Esophagus muscularis mucosa (tissue), 4 donors: ENCODE data around the gene PTMS. TPM values are rescaled to one million over a fixed set of nuclear protein-coding genes. Genes with fewer than 3 reads are reported as not detected.

Source experiments
- DNase-seq: peaks from one replicate; pipeline ENCODE4 v3.0.0-alpha.2; 2017; ENCODE audit errors: extremely low spot score
- H3K27ac ChIP-seq, 4 donors: fragments of 200-600 bp; sonication (generic); replicated peaks in 1 of 4; 1 replicate in 3 of 4; 2 replicates in 1 of 4; pipeline ENCODE4 v1.5.1; 2016 to 2019; ENCODE audit warnings: mild to moderate bottlenecking in 1 of 4
- H3K27me3 ChIP-seq, 4 donors: fragments of 200-600 bp; sonication (generic); one replicate each; pipeline versions ENCODE4 v1.5.1 to v1.6.0; 2016 to 2019
- H3K36me3 ChIP-seq, 4 donors: fragments of 200-600 bp; sonication (generic); one replicate each; pipeline ENCODE4 v1.5.1; 2016 to 2019
- H3K4me1 ChIP-seq, 4 donors: fragments of 200-600 bp; sonication (generic); one replicate each; pipeline ENCODE4 v1.5.1; 2016 to 2019
- H3K4me3 ChIP-seq, 4 donors: fragments of 200-600 bp; sonication (generic); 1 replicate in 2 of 4; 2 replicates in 2 of 4; pipeline ENCODE4 v1.5.1; 2016 to 2019; ENCODE audit warnings: mild to moderate bottlenecking in 4 of 4, moderate library complexity in 1 of 4
- H3K9me3 ChIP-seq, 4 donors: fragments of 200-600 bp; sonication (generic); 1 replicate in 3 of 4; 2 replicates in 1 of 4; pipeline ENCODE4 v1.5.1; 2016 to 2019
- CTCF ChIP-seq, 3 experiments: fragments of 200-600 bp in 2 of 3; fragments of 450-650 bp in 1 of 3; sonication (generic) in 2 of 3; IDR thresholded peaks; one replicate each; pipeline ENCODE4 v1.5.1; 2017 to 2019; ENCODE audit warnings: antibody characterized with exemption in 3 of 3, mild to moderate bottlenecking in 2 of 3, moderate library complexity in 1 of 3
- EP300 ChIP-seq: sonication (generic); formaldehyde crosslinking; IDR thresholded peaks from one replicate; pipeline ENCODE4 v1.6.1; 2017; ENCODE audit warnings: antibody characterized with exemption
- POLR2A ChIP-seq: fragments of 450-650 bp; IDR thresholded peaks from one replicate; pipeline ENCODE4 v1.6.1; 2017; ENCODE audit warnings: antibody characterized with exemption, moderate library complexity, mild to moderate bottlenecking, low read depth
- POLR2AphosphoS5 ChIP-seq, 2 donors: sonication (generic); formaldehyde crosslinking; IDR thresholded peaks; one replicate each; pipeline ENCODE4 v1.6.1; 2017; ENCODE audit warnings: antibody characterized with exemption in 2 of 2
- WGBS: methylation state at CpG from one replicate; pipeline ENCODE4 v1.1.5; 2018; 5-methylcytosine and 5-hydroxymethylcytosine counted together
- intact Hi-C: fragments of 100-400 bp; cut with DNase I; formaldehyde crosslinking; loops from one replicate; pipeline ENCODE4 v1.15.1; 2023
- total RNA-seq, 4 donors: library from RNA; depleted of rRNA; stranded (reverse); fragments of >200 nt; gene quantifications; one replicate each; pipeline versions ENCODE4 v1.1.0 to v1.2.1, GENCODE V29; 2016

The PTMS gene
- total RNA-seq = 100 to 1,000 TPM; 256 to 419 (median 338) TPM

GRCh38 chr12:6765634-6766581, at the start of gene PTMS:
Gene PTMS, plus strand, starts transcription at chr12:6766363. Its CDS starts 343 bp downstream, at chr12:6766706.
- intact Hi-C loops = loop anchor here (1.0 kb wide), 1 partner anchor 13 kb away; the partner anchor contains the start of gene MLF2
- Histone ChIP-seq H3K27ac (peak within 1 kb of the TSS; percentile 95 to 100 (median 96)), H3K36me3 (peaks cover 10 to 17% (median 16%) of the 10 kb centered on the region in 4 donors), H3K9me3 (no peaks in the 10 kb centered on the region), H3K4me3 (peak within 1 kb of the TSS; percentile 63 to 93 (median 78)), H3K4me1 (peaks cover 47 to 71% (median 67%) of the 10 kb centered on the region in 4 donors), H3K27me3 (no peaks in the 10 kb centered on the region)
- WGBS = 4% methylated on average over 37 of the region's 63 CpGs
- DNase-seq = peak; percentile 95
- TF ChIP-seq POLR2AphosphoS5 (IDR thresholded peaks at IDR 0.05) = peak; percentile 90 to 96
- TF ChIP-seq EP300 = no peak
- peak; percentile 69 for TF ChIP-seq POLR2A

- Histone ChIP-seq H3K9me3 (no peaks in the 10 kb centered on the region), H3K4me1 (no peaks in the 10 kb centered on the region), H3K27ac (no peak overlapping the region), H3K27me3 (peaks cover 0 to 44% (median 0%) of the 10 kb centered on the region in 4 donors), H3K36me3 (no peaks in the 10 kb centered on the region), H3K4me3 (no peak overlapping the region)
- intact Hi-C loops = no loop called here
- no peak for DNase-seq
- no peak for TF ChIP-seq POLR2AphosphoS5 (IDR thresholded peaks at IDR 0.05)
- TF ChIP-seq EP300 = no peak
- no peak for TF ChIP-seq POLR2A
- TF ChIP-seq CTCF (IDR thresholded peaks at IDR 0.05) = no peak
- WGBS = 90% methylated on average over 9 of the region's 10 CpGs
Observed at GRCh38 chr12:6716874-6717437, 49.2 kb upstream of the PTMS start.

GRCh38 chr12:6722863-6723262, 43.3 kb upstream of the PTMS start:
- WGBS = 83% methylated on average over 3 of the region's 3 CpGs
- DNase-seq = no peak
- intact Hi-C loops = loop anchor here (5.0 kb wide), 1 partner anchor 61 kb away; the partner anchor contains the start of gene ING4

GRCh38 chr12:6723607-6724408, 42.4 kb upstream of the PTMS start, which contains the start of gene COPS7A:
Gene COPS7A, plus strand, starts transcription at chr12:6724046. Its CDS starts 611 bp downstream, at chr12:6724657.
- Histone ChIP-seq H3K27ac (peak within 1 kb of the TSS; percentile 79 to 91 (median 87)), H3K4me1 (peaks cover 7 to 22% (median 15%) of the 10 kb centered on the region in 4 donors), H3K36me3 (peaks cover 6 to 33% (median 15%) of the 10 kb centered on the region in 4 donors), H3K4me3 (peak within 1 kb of the TSS; percentile 63 to 71 (median 65)), H3K9me3 (no peaks in the 10 kb centered on the region), H3K27me3 (no peaks in the 10 kb centered on the region)
- under 1% methylated on average over 38 of the region's 49 CpGs for WGBS
- peak; percentile 99 for DNase-seq
- TF ChIP-seq CTCF (IDR thresholded peaks at IDR 0.05) (no peak), POLR2A (peak; percentile 31), EP300 (no peak), POLR2AphosphoS5 (IDR thresholded peaks at IDR 0.05) (peak; percentile 90)
- intact Hi-C loops = loop anchor here (5.0 kb wide), 1 partner anchor 62 kb away; the partner anchor contains the start of gene ING4

More at GRCh38 chr12:6722863-6723262, 43.3 kb upstream of the PTMS start:
- H3K9me3 ChIP-seq = no peaks in the 10 kb centered on the region
- H3K4me1 ChIP-seq = peaks cover 7 to 22% (median 15%) of the 10 kb centered on the region in 4 donors
- no peak overlapping the region for H3K4me3 ChIP-seq
- H3K36me3 ChIP-seq = peaks cover 0 to 24% (median 6%) of the 10 kb centered on the region in 4 donors
- H3K27me3 ChIP-seq = peaks cover 0 to 7% (median 0%) of the 10 kb centered on the region in 4 donors
- TF ChIP-seq POLR2A = no peak
- TF ChIP-seq POLR2AphosphoS5 (IDR thresholded peaks at IDR 0.05) = no peak
- no peak for TF ChIP-seq CTCF (IDR thresholded peaks at IDR 0.05)
- no peak for TF ChIP-seq EP300
- no peak overlapping the region for H3K27ac ChIP-seq
